IPS-18a (cell line): ENCODE results near the gene FNDC4.
"Not testable (repeated sequence)": the region's sequence is repeated elsewhere in the genome, so short reads cannot be mapped to it uniquely, and the experiment has no call there.

Experiments used
- H3K27ac ChIP-seq: one replicate; pipeline ENCODE4 v1.5.1; 2013; ENCODE audit warnings: low read length
- H3K27me3 ChIP-seq: one replicate; pipeline ENCODE4 v1.6.1; 2013; ENCODE audit warnings: mild to moderate bottlenecking, low read length; ENCODE audit not compliant: control insufficient read depth, insufficient read depth
- H3K36me3 ChIP-seq: one replicate; pipeline ENCODE4 v1.6.1; 2013; ENCODE audit warnings: low read depth, low read length; ENCODE audit not compliant: control insufficient read depth
- H3K4me1 ChIP-seq: one replicate; pipeline ENCODE4 v1.6.1; 2013; ENCODE audit warnings: low read depth, low read length; ENCODE audit not compliant: control insufficient read depth
- H3K4me3 ChIP-seq: one replicate; pipeline ENCODE4 v1.5.1; 2013; ENCODE audit warnings: low read length
- H3K9ac ChIP-seq: one replicate; pipeline ENCODE4 v1.6.1; 2013; ENCODE audit warnings: mild to moderate bottlenecking, low read length, moderate library complexity
- H3K9me3 ChIP-seq: one replicate; pipeline ENCODE4 v1.6.1; 2013; ENCODE audit warnings: low read depth, low read length; ENCODE audit not compliant: control insufficient read depth

The FNDC4 gene

GRCh38 chr2:27494944-27495554 is at the start of gene FNDC4:
FNDC4 (minus strand) TSS chr2:27495200; CDS start chr2:27494679, 521 bp downstream.
- H3K9ac ChIP-seq: peak within 1 kb of the TSS; percentile 39
- H3K4me1 ChIP-seq: peaks cover 2% of the 10 kb centered on the region
- peaks cover 37% of the 10 kb centered on the region for H3K27me3 ChIP-seq
- H3K27ac ChIP-seq: no peak within 1 kb of the TSS
- no peaks in the 10 kb centered on the region for H3K36me3 ChIP-seq
- no peaks in the 10 kb centered on the region for H3K9me3 ChIP-seq
- H3K4me3 ChIP-seq: peak within 1 kb of the TSS; percentile 76

GRCh38 chr2:27544143-27544821 is 49.3 kb upstream of the FNDC4 start:
- no peaks in the 10 kb centered on the region for H3K36me3 ChIP-seq
- H3K27me3 ChIP-seq: no peaks in the 10 kb centered on the region
- H3K4me1 ChIP-seq: no peaks in the 10 kb centered on the region
- H3K27ac ChIP-seq: no peak overlapping the region
- H3K9me3 ChIP-seq: no peaks in the 10 kb centered on the region
- H3K9ac ChIP-seq: no peak overlapping the region
- no peak overlapping the region for H3K4me3 ChIP-seq

- H3K36me3 ChIP-seq, H3K4me1 ChIP-seq, H3K9ac ChIP-seq, H3K4me3 ChIP-seq, H3K9me3 ChIP-seq, H3K27me3 ChIP-seq, H3K27ac ChIP-seq: not testable (repeated sequence)
These were observed 44.6 kb upstream of the FNDC4 start for GRCh38 chr2:27539649-27540048.

GRCh38 chr2:27538839-27539450 is 43.9 kb upstream of the FNDC4 start:
- not testable (repeated sequence) for H3K36me3 ChIP-seq, H3K9me3 ChIP-seq, H3K4me3 ChIP-seq, H3K4me1 ChIP-seq, H3K27ac ChIP-seq, H3K9ac ChIP-seq, H3K27me3 ChIP-seq

- Histone ChIP-seq H3K27ac (no peak overlapping the region), H3K4me3 (no peak overlapping the region), H3K4me1 (no peaks in the 10 kb centered on the region), H3K9me3 (no peaks in the 10 kb centered on the region), H3K36me3 (no peaks in the 10 kb centered on the region), H3K27me3 (no peaks in the 10 kb centered on the region), H3K9ac (no peak overlapping the region)
These were observed 42.3 kb upstream of the FNDC4 start for GRCh38 chr2:27537287-27537686.

GRCh38 chr2:27531983-27532382 is 37.0 kb upstream of the FNDC4 start:
- H3K9me3 ChIP-seq: no peaks in the 10 kb centered on the region
- H3K27ac ChIP-seq: no peak overlapping the region
- H3K27me3 ChIP-seq: no peaks in the 10 kb centered on the region
- H3K4me3 ChIP-seq: no peak overlapping the region
- H3K4me1 ChIP-seq: no peaks in the 10 kb centered on the region
- no peak overlapping the region for H3K9ac ChIP-seq
- H3K36me3 ChIP-seq: no peaks in the 10 kb centered on the region

- no peak overlapping the region for H3K4me3 ChIP-seq
These were observed 32.2 kb upstream of the FNDC4 start for GRCh38 chr2:27527182-27527581.

GRCh38 chr2:27522400-27522945 is 27.5 kb upstream of the FNDC4 start:
- Histone ChIP-seq H3K9me3 (no peaks in the 10 kb centered on the region), H3K36me3 (no peaks in the 10 kb centered on the region), H3K4me3 (no peak overlapping the region), H3K27me3 (no peaks in the 10 kb centered on the region), H3K4me1 (no peaks in the 10 kb centered on the region), H3K27ac (no peak overlapping the region), H3K9ac (no peak overlapping the region)

More at GRCh38 chr2:27527182-27527581, 32.2 kb upstream of the FNDC4 start:
- H3K27me3 ChIP-seq: no peaks in the 10 kb centered on the region
- no peaks in the 10 kb centered on the region for H3K4me1 ChIP-seq
- H3K9me3 ChIP-seq: no peaks in the 10 kb centered on the region
- no peak overlapping the region for H3K27ac ChIP-seq
- H3K9ac ChIP-seq: no peak overlapping the region
- H3K36me3 ChIP-seq: no peaks in the 10 kb centered on the region

- Histone ChIP-seq H3K4me3 (no peak overlapping the region), H3K36me3 (no peaks in the 10 kb centered on the region), H3K9ac (no peak overlapping the region), H3K4me1 (no peaks in the 10 kb centered on the region), H3K9me3 (no peaks in the 10 kb centered on the region), H3K27ac (no peak overlapping the region), H3K27me3 (no peaks in the 10 kb centered on the region)
These were observed 25.3 kb upstream of the FNDC4 start for GRCh38 chr2:27520316-27520715.

GRCh38 chr2:27518782-27519113 is 23.7 kb upstream of the FNDC4 start:
- Histone ChIP-seq H3K27me3 (no peaks in the 10 kb centered on the region), H3K27ac (no peak overlapping the region), H3K9me3 (no peaks in the 10 kb centered on the region), H3K4me1 (no peaks in the 10 kb centered on the region), H3K4me3 (no peak overlapping the region), H3K9ac (no peak overlapping the region), H3K36me3 (no peaks in the 10 kb centered on the region)

- H3K9me3 ChIP-seq: no peaks in the 10 kb centered on the region
- H3K27me3 ChIP-seq: no peaks in the 10 kb centered on the region
- no peak overlapping the region for H3K27ac ChIP-seq
- H3K4me1 ChIP-seq: no peaks in the 10 kb centered on the region
- no peaks in the 10 kb centered on the region for H3K36me3 ChIP-seq
- H3K9ac ChIP-seq: no peak overlapping the region
- H3K4me3 ChIP-seq: no peak overlapping the region
These were observed 23.2 kb upstream of the FNDC4 start for GRCh38 chr2:27518113-27518781.
